HG02852 (cell line): ENCODE measurements around the gene RABGAP1L.

Experiments
- ATAC-seq: cut with Tn5 transposase; IDR thresholded peaks from one replicate; pipeline ENCODE4 v1.9.1; 2021; ENCODE audit warnings: mild to moderate bottlenecking, moderate library complexity; ENCODE audit not compliant: unreplicated experiment

Gene RABGAP1L

DNA sequence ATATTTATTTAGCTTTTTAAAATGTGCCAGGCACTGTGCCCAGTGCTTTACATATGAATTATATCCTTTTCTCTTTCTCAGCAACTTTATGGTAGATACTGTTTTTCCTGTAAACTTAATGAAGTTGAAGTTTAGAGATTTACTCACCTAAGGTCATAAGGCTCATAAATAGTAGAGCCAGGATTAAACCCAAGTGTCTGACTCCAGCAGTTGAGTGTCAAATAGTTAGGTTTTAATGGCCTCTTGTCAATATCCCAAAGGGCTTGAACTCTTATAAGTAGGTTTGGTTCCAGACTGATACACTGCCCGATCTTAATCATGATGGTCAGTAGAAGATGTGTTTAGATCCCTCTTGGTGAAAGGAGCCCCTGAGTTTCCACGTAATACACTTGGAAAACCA is 37.8 kb downstream of the RABGAP1L start:
- no peak for ATAC-seq

DNA sequence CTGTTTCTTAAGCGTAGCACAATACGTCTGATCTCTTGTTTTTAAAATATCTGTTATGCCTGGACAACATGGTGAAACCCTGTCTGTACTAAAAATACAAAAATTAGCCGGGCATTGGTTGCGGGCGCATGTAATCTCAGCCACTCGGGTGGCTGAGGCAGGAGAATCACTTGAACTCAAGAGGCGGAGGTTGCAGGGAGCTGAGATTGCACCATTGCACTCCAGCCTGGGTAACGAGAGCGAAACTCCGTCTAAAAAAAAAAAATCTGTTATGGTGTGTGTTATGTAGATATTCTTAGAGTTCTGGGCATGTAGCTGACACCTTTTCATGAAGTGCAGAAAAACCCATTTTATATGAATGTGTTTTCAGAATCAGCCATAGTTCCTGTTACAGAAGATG is 38.2 kb downstream of the RABGAP1L start:
- ATAC-seq: no peak

DNA sequence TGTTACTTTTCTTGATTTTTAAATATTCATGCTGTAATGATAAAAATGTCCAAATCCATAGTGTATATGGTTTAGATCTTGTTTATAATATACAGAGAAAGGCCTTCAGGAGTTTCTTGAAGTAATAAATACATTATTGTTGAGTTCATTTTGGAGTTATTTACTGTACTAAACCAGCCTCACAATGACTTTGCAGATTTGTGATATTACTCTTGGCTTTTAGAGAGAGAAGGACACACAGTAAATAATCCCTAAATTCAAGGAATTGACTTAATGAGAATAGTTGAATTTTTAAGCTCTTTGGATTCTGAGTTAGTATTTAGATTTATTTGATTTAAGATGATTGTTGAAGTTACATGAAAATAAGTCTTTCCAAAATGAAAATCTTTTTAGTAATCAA is 38.9 kb downstream of the RABGAP1L start:
- ATAC-seq: no peak

DNA sequence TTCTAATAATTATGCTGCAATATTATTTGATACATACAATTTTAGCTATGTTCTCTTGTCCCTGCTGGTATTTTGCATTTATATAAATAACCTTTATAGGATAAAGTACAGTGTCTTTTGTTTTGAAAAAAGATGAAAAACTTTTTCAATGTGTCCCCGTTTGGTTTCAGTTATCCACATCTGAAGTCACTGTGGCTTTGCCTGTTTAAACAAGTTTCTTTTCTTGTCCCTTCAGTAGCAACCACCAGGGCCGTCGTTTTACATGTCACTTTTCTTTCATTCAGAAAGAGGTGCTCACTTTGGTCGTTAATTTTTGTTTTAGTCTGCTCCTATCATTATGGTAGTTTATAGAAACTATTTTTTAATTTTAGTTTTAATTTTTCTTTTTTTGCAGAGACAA is 41.4 kb downstream of the RABGAP1L start:
- ATAC-seq: no peak

DNA sequence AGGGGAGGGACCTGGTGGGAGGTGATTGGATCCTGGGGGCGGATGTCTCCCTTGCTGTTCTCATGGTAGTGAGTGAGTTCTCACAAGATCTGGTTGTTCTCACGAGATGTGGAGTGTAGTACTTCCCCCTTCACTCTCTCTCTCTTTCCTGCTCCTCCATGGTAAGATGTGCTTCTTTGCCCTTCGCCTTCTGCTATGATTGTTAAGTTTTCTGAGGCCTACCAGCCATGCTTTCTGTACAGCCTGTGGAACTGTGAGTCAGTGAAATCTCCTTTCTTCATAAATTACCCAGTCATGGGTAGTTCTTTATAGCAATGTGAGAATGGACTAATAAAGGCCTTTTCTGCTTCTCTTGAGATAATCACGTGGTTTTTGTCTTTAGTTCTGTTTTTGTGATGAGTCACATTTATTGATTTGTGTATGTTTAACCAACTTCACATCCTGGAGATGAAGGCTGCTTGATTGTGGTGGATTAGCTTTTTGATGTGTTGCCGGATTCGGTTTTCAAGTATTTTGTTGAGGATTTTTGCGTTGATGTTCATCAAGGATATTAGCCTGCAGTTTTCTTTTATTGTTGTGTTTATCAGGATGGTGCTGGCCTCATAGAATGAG is 45.5 kb downstream of the RABGAP1L start:
- peak; percentile 53 for ATAC-seq

DNA sequence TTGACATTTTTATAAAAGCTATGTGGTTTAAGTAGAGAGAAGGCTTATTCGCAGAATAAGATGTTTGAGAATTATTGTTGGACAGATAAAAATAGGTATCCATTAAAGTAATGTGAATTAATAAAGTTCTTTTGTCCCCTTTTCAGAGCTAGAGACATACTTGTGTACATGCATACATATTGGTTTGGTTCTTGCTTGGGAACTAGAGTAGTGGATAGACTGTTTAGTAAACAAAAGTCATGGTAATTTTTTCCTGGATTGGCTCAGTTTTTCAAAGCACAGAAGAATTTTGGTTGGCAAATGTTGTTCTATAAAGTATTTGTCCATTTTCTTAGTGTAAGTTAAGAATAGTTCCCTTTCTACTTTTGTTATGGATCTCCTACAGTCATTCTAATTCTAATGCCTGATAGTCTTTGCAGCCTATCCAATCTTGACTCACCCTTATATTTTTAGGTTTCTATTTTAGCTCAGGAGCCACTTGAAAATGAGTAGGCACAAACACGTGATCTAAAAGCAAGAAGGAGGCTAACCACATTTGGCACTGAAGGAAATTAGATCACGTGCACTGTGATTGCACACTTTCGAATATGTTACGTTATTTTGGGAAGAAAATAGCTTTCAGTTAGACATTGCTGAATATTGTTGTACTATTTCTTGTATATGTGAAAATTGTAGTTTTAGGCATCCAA is 47.0 kb downstream of the RABGAP1L start:
- ATAC-seq: no peak

DNA sequence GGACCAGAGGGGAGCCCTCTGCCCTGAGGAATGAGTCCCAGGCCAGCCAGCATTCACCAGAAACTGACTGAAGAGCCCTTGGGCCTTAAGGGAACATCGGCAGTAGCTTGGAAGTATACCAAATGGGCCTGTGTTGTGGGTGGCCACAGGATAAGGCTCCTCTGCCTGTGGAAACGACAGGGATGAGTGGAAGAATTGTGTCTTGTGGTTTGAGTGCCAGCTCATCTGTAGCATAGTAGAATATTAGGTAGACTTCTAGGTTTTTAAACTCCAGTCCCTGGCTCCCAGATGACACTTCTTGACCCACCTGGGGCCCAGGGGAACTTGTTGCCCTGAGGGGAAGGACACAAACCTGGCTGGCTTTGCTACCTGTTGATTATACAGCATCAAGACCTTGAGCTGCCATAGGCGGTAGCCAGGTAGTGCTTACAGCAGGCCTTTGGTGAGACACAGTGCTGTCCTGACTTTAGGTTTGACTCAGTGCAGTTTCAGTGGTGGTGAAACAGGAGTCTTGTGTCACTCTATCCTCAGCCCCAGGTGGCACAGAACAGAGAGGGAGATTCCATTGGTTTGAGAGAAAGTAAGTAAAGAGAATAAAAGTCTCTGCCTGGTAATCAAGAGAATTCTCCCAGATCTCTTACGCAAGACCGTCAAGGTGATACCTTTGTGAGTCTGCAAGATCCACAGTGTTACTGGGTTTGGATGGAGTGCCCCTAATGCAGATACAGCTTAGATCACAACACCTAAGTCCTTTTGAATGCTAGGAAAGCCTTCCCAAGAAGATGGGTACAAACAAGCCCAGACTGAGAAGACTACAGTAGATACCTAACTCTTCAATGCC is 50.2 kb downstream of the RABGAP1L start:
- peak; percentile 95 for ATAC-seq

DNA sequence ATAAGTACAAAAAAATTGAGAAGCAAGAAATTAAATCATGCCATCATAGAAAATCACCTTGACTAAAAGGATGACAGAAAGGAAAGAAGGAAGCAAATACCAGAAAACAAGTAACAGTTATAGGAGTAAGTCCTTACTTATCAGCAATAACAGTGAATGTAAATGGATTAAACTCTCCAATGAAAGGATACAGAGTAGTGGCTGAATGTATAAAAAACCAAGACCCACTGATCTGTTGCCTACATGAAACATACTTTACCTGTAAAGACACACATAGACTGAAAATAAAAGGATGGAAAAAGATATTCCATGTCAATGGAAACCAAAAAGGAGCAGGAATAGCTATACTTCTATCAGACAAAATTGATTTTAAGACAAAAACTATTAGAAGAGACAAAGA is 52.2 kb downstream of the RABGAP1L start:
- no peak for ATAC-seq

DNA sequence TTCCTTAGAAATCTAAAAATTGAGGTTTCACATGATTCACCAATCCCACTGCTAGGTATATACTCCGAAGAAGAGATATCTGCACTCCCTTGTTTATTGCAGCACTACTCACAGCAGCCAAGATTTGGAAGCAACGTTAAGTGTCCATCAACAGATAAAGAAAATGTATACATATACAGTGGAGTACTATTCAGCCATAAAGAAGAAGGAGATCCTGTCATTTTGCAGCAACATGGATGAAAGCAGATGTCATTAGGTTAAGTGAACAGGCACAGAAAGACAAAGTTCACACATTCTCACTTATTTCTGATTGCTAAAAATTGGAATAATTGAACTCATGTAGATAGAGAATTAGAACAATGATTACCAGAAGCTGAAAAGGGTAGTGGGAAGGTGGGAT is 56.4 kb downstream of the RABGAP1L start:
- no peak for ATAC-seq

DNA sequence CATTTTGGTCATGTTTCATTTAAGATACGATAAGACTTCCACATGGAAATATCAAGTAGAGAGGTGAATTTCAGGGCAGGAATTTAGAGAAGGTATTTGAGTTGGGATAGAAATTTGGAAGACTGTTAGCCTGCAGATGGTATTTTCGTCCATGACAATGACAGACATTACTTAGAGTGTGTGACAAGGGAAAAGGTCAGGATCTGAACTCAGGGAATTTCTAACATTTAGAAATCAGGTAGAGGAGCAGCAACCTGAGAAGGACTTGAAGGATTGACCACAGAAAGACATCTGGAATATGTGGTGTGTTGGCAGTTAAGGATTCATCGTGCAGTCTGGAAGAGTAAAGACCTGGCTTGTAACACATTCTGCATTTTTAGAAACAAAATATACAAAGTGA is 57.9 kb downstream of the RABGAP1L start:
- ATAC-seq: no peak

DNA sequence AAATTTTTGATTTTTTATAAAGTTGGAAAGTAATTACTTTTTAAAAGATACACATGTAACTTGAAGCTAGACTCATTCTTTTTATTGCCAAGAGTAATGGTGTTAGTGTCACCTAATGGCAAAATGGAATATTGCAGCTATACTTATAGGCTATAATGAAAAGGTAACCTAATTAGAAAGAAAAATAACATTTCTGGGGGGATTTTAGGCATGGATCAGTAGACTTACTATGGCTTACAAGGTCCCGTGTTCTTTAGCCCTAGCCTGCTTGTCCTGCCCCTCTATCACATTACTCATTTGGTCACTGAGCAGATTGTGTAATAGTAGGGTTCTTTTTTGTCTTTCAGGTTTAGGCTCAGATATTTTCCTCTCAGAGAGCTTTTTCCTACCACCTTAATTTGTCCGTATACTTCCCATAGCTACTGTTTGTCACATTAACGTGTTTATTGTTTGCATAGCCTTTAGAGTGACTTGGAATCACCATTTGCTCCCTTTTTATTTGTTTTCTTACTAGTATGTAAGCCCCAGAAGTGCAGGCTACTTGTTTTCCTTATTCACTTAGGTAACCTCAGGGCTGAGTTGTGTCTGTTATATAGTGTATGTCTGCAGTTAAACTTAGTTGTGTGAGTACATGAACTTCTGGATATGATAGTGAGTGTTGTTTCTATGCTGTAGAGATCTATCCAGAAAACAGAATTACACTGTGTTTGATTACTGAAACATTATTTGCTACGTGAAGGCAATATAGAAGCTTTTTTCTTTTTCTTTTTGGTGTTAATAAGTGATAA is 58.7 kb downstream of the RABGAP1L start:
- ATAC-seq: no peak

DNA sequence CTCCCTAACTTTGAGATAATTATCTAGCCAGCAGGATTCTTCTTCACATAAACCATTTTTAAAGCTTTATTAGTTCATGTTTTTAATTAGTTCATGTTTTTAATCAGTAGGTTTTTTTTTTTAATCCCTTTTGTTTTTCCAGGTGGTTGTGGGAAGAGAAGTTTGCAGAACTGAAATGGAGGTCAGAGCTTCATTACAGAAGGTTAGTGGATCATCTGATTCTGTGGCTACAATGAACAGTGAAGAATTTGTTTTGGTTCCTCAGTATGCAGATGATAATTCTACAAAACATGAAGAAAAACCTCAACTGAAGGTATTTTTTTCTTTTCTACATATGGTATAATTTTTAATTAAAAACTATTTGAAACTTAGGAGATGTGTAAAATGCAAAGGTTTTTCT is 59.7 kb downstream of the RABGAP1L start:
- ATAC-seq: no peak

DNA sequence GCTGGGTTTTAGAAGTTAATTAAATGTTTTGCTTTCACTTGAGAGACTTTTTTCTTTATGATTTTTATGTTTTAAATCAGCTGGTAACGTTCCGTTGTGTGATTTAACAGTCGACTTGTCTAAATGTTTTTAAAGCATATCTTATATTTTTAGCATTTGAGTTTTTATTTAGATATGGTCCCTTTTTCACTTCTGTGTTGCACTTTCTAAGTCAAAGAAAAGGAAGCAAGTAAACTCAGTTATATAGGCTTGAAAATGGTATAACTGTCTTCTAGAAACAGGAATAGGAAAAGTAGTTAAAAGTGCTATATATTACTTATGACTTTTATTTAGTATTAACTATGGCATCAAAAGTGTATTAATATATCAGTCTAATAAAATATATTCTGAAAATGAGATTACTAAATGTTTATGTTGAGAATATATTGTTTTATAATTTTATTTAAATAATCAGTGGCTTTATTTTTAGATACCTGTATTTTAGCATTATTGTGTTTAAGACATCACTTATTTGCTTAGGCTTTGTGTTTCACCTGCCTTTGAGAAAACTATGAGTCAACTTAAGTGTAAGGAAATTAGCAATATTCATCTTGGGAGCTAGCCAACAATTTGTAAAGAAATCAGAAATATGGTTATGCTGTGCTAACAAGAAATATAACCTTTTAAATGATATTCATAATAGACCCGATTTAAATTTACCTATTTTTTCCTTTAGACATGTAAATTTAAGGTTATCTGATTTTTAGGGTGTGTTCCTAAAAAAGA is 60.5 kb downstream of the RABGAP1L start:
- ATAC-seq: no peak

DNA sequence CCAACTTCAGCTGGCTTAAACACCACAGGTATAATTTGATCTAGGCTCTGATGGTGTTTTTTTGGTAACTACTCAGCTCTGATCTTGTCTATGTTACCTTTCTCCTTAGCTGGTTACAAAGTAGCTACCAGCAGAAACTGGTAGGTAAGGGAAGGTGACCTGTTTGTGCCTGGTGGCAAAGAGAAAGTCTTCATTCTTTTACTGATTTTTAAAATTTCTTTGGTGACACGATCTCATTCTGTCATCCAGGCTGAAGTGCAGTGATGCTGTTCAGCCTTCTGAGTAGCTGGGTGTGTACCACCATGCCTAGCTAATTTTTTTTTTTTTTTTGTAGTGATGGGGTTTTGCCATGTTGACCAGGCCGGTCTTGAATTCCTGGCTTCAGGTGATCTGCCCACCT is 62.4 kb downstream of the RABGAP1L start:
- ATAC-seq: no peak

DNA sequence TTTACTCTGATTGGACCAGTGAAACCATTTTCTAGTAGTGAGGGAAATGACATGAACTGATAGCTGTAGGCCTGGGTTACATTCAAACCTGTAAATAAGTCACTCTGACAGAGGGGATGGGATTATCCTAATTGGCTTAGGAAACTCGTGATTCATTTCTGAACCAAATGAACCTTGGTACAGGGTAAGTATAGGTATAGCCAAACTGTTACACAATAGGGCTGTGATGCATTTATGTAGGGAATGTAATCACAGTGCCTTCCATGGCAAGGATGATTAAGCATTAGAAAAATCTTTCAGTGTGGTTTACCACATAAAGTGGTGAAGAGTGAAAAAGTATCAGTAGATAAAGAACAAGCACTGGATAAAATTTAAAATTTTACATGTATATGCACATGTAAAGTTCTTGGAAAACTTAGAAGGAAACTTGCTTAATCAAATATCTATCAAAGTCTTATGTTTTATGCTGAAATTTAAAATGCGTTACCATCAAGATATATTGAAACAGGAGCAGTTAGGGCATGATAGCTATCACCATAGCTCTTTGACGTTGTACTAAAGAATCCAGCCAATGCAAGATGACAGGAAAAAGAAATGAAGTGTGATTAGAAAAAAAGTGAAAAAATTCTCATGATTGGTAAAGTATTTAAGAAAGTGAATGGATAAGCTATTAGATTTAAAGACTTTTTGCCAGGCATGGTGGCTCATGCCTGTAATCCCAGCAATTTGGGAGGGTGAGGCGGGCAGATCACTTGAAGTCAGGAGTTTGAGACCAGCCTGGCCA is 63.0 kb downstream of the RABGAP1L start:
- no peak for ATAC-seq

DNA sequence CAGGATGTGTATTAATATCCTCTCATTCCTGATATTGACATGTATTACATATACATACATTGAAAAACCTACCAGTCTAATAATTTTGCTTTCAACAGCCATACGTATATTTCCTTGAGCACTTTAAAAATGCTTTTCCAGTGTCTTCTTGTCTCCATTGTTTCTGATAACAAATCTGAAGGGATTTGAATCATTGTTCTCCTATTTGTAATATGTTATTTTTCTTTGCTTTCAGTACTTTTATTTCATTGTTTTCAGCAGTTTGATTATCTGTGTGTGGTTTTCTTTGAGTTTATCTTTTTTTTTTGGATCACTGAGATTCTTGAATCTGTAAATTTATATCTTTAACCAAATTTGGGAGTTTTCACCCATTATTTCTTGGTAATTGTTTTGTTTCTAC is 65.3 kb downstream of the RABGAP1L start:
- ATAC-seq: no peak

DNA sequence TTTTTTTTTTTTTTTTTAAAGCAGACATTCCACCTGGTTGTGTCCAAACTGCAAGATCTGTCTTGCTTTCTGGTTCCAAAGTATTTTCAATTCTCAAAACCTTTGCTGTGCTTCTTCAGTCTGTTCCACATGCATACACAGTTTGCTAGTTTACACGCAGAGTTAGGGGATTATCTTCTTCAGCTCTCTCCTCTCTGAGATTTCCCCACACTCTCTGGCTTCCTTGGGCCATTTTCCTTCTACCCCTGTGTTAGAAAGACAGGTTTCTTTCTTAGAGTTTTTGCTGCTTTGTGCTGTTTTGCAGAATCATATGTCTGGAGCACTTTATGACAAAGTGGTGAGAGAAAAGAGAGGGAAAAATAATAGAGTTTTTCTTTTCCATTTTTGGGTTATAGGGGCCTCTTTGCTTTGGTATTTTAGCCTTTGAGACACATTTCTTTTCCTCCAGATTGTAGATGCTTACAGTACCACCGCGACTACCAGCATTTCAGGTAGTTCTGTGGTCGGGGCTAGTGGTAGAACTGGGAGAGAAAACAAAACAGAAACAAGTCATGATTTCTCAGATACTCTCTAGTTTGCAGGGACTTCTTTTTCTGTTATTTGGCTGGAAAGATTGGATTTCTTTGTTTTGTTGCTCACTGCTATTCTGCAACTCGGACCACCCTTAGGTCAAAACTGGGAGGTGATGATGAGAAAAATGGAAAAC is 66.3 kb downstream of the RABGAP1L start:
- ATAC-seq: peak; percentile 57

DNA sequence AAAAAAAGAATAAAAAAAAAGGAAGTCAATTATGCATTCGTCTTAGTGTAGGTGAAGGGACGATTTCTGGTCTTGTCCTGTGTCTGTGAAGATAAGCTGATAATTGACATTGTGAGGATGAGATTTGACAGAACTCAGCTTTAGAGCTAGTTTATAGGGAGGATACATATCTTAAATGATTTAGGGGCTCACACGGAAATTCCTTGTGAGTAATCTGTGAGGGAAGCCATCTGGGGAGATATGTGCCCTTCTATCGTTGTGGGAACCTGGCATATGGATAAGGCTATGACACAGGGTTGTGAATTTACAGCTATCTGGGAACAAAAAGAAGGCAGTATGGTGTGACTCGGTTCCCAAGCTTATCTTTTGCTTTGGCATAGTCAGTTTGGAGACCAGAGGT is 71.1 kb downstream of the RABGAP1L start:
- no peak for ATAC-seq

DNA sequence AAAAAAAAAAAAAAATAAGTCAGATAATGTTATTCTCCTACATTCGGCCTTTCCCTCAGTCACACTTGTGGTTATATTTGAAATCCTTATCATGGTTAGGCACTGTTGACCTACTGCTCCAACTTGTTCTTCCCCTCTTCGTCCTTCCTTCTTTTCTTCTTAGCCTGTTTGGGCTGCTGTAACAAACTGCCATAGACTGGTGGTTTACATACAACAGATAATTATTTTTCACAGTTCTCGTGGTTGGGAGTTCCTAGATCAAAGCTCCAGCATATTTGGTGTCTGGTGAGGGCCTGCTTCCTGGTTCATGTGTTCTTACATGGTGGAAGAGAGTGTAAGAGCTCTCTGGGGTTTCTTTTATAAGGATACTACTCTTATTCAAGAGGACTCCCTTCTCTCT is 73.4 kb downstream of the RABGAP1L start:
- no peak for ATAC-seq
